Stimulated activated CD4-positive, alpha-beta T cell treated with anti-CD3 and anti-CD28 coated beads, Interleukin-4, amount 100 ng/mL, for 1 hour (primary cell): Measurements from ENCODE around the gene NRXN3.
"Not testable (repeated sequence)": the region's sequence is repeated elsewhere in the genome, so short reads cannot be mapped to it uniquely, and the experiment has no call there.

Experiments used
- DNase-seq: peaks from one replicate; pipeline ENCODE4 v3.0.0-alpha.2; 2020

The NRXN3 gene

GRCh38 chr14:78970677-78971076, 800.5 kb downstream of the NRXN3 start:
- no peak for DNase-seq

GRCh38 chr14:78972440-78972839, 802.3 kb downstream of the NRXN3 start:
- DNase-seq, result no peak

GRCh38 chr14:78974691-78975090, 804.5 kb downstream of the NRXN3 start:
- DNase-seq, result no peak

GRCh38 chr14:78975734-78976133, 805.6 kb downstream of the NRXN3 start:
- no peak for DNase-seq

GRCh38 chr14:78978896-78979295, 808.7 kb downstream of the NRXN3 start:
- DNase-seq, result no peak

- no peak for DNase-seq
Observed at GRCh38 chr14:78982551-78982950, 812.4 kb downstream of the NRXN3 start.

- no peak for DNase-seq
Observed at GRCh38 chr14:78983126-78983525, 813.0 kb downstream of the NRXN3 start.

- no peak for DNase-seq
Observed at GRCh38 chr14:78985668-78986381, 815.7 kb downstream of the NRXN3 start.

- no peak for DNase-seq
Observed at GRCh38 chr14:78986989-78987388, 816.8 kb downstream of the NRXN3 start.

GRCh38 chr14:78989221-78989620, 819.0 kb downstream of the NRXN3 start:
- no peak for DNase-seq

- DNase-seq, result no peak
Observed at GRCh38 chr14:78992867-78993266, 822.7 kb downstream of the NRXN3 start.

GRCh38 chr14:78997811-78998210, 827.6 kb downstream of the NRXN3 start:
- no peak for DNase-seq

GRCh38 chr14:79009286-79009685, 839.1 kb downstream of the NRXN3 start:
- DNase-seq, result no peak

GRCh38 chr14:79011091-79011919, 841.1 kb downstream of the NRXN3 start:
- no peak for DNase-seq

- DNase-seq, result no peak
Observed at GRCh38 chr14:79011920-79012204, 841.7 kb downstream of the NRXN3 start.

GRCh38 chr14:79016828-79017505, 846.8 kb downstream of the NRXN3 start:
- DNase-seq, result no peak

- no peak for DNase-seq
Observed at GRCh38 chr14:79017561-79017960, 847.4 kb downstream of the NRXN3 start.

- no peak for DNase-seq
Observed at GRCh38 chr14:79018836-79019235, 848.7 kb downstream of the NRXN3 start.

GRCh38 chr14:79019898-79020297, 849.7 kb downstream of the NRXN3 start:
- not testable (repeated sequence) for DNase-seq

- DNase-seq, result no peak
Observed at GRCh38 chr14:79021766-79022165, 851.6 kb downstream of the NRXN3 start.

GRCh38 chr14:79027138-79027537, 857.0 kb downstream of the NRXN3 start:
- DNase-seq, result no peak

- no peak for DNase-seq
Observed at GRCh38 chr14:79028281-79028680, 858.1 kb downstream of the NRXN3 start.

- no peak for DNase-seq
Observed at GRCh38 chr14:79036441-79036840, 866.3 kb downstream of the NRXN3 start.

GRCh38 chr14:79037106-79037505, 866.9 kb downstream of the NRXN3 start:
- no peak for DNase-seq
